OCI-LY3 (cell line): Measurements from ENCODE around the gene RNF123.

Source experiments
- CTCF ChIP-seq: fragments of 200-600, 300-600 bp; sonication (generic); IDR thresholded peaks from 2 replicates; pipeline ENCODE4 v1.5.1; 2014; ENCODE audit warnings: antibody characterized with exemption, low read length, low read depth
- EZH2phosphoT487 ChIP-seq: fragments of 200-600 bp; shearing (Covaris generic); IDR thresholded peaks from 2 replicates; pipeline ENCODE4 v1.6.1; 2018; ENCODE audit warnings: antibody characterized with exemption, mixed run types, low read depth

DNA sequence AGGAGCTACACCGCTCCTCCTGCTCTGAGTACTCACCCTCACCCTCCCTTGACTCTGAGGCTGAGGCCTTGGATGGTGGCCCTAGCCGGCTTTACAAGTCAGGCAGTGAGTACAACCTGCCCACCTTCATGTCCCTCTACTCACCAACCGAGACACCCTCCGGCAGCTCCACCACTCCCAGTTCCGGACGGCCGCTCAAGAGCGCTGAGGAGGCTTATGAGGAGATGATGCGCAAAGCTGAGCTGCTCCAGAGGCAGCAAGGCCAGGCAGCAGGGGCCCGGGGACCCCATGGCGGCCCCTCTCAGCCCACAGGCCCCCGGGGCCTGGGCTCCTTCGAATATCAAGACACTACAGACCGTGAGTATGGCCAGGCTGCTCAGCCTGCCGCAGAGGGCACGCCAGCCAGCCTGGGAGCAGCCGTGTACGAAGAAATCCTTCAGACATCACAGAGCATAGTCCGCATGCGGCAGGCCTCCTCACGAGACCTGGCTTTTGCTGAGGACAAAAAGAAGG is 36.4 kb upstream of the RNF123 start:
- no peak for TF ChIP-seq CTCF
- TF ChIP-seq EZH2phosphoT487: no peak
